GM18870 (cell line): ENCODE measurements around the gene PINLYP.
A peak's percentile ranks its signal among the peaks of the same experiment; 100 is the strongest.
"Not testable (repeated sequence)": the region's sequence is repeated elsewhere in the genome, so short reads cannot be mapped to it uniquely, and the experiment has no call there.

ENCODE experiments used
- ATAC-seq: cut with Tn5 transposase; IDR thresholded peaks from one replicate; pipeline ENCODE4 v1.9.1; 2021; ENCODE audit warnings: moderate library complexity; ENCODE audit not compliant: unreplicated experiment

Gene PINLYP

GRCh38 chr19:43600326-43600725 lies 24.7 kb downstream of the PINLYP start:
- ATAC-seq: not testable (repeated sequence)

GRCh38 chr19:43605875-43606568 lies 30.4 kb downstream of the PINLYP start:
- ATAC-seq: no peak

- ATAC-seq: no peak
Observed at GRCh38 chr19:43606569-43607229, 31.1 kb downstream of the PINLYP start.

- ATAC-seq: no peak
Observed at GRCh38 chr19:43607238-43608205, 31.9 kb downstream of the PINLYP start.

- ATAC-seq: no peak
Observed at GRCh38 chr19:43609872-43610271, 34.3 kb downstream of the PINLYP start.

GRCh38 chr19:43610493-43610892 lies 34.9 kb downstream of the PINLYP start:
- ATAC-seq: no peak

- ATAC-seq: no peak
Observed at GRCh38 chr19:43611788-43612187, 36.2 kb downstream of the PINLYP start, which contains the start of gene SRRM5. Gene SRRM5, plus strand, starts transcription at chr19:43612088. Its CDS starts 34 bp downstream, at chr19:43612122.

GRCh38 chr19:43612374-43612773 lies 36.8 kb downstream of the PINLYP start:
- ATAC-seq: no peak

GRCh38 chr19:43616306-43616705 lies 40.7 kb downstream of the PINLYP start:
- no peak for ATAC-seq

- no peak for ATAC-seq
Observed at GRCh38 chr19:43616954-43617353, 41.4 kb downstream of the PINLYP start.

GRCh38 chr19:43618921-43619261 lies 43.3 kb downstream of the PINLYP start:
- peak; percentile 13 for ATAC-seq

- ATAC-seq: peak; percentile 64
Observed at GRCh38 chr19:43619262-43620060, 43.9 kb downstream of the PINLYP start, which contains the start of gene ZNF428. Gene ZNF428, minus strand, starts transcription at chr19:43619629. Its CDS starts 5,325 bp downstream, at chr19:43614304.

GRCh38 chr19:43620061-43621001 lies 44.7 kb downstream of the PINLYP start:
- no peak for ATAC-seq

GRCh38 chr19:43622070-43622469 lies 46.5 kb downstream of the PINLYP start:
- no peak for ATAC-seq

GRCh38 chr19:43622956-43623355 lies 47.4 kb downstream of the PINLYP start:
- ATAC-seq: no peak

GRCh38 chr19:43623889-43624670 lies 48.5 kb downstream of the PINLYP start:
- ATAC-seq: no peak

- ATAC-seq: no peak
Observed at GRCh38 chr19:43624933-43625332, 49.3 kb downstream of the PINLYP start.

- no peak for ATAC-seq
Observed at GRCh38 chr19:43625918-43626579, 50.4 kb downstream of the PINLYP start.
